HG02610 (cell line): ENCODE data around the gene PRSS50.
"Not testable (repeated sequence)": the region's sequence is repeated elsewhere in the genome, so short reads cannot be mapped to it uniquely, and the experiment has no call there.

Experiments
- ATAC-seq: cut with Tn5 transposase; IDR thresholded peaks from one replicate; pipeline ENCODE4 v1.9.1; 2021; ENCODE audit warnings: mild to moderate bottlenecking, moderate library complexity; ENCODE audit not compliant: unreplicated experiment

PRSS50 gene

DNA sequence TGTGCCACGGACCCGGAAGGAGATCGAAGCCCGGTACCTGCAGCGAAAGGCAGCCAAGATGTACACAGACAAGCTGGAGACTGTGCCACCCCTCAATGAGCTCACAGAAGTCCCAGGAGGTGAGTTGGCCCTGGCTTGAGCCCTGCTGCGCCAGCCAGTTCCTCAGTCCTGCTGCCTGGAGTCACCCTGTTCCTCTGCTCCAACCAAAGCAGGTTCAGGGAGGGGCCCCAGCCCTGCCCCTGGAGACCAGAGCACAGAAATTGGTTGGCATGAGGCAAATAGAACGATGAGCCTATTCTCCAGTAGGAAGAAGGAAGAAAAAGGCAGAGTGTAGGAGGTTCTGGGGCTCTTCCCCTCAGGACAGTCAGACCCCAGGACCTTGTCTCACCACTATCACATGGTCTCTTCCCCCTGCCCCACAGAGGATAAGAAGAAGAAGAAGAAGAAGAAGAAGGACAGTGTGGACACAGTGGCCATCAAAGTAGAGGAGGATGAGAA, 8.5 kb downstream of the PRSS50 start:
- no peak for ATAC-seq

DNA sequence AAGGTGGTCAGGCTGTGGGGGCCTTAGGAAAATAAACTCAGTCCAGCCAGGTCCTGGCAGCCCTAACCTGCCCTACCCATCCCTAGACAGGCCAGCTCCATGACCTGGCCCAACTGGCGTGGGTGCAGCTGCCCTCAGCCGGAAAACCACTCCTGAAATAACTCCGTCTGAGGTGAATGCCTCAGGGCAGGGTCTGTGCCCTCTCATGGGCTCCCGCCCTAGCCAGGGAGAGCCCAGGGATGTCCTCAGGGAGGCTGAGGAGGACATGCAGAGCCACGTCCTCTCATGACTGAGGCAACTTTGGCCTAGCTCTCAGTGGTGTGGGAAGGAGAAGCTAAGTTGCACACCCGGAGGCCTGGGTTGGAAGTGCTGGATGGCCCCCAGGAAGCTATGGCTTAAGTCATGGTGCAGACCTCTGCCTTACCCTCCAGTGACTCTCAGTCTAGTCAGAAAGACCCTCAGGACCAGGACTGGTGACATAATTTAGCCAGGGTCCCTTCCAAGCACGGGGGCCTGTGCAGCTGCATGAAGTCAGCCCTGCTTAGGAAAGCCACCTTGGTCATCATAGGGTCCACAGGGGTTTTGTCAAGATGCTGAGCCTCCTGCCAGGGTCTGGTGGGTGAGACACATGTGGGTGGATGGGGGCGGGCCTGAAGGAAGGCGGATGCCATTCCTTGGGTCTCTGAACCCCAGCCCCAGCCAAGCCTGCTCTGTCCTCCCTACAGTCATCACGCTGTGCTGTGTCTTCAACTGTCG, 9.1 kb downstream of the PRSS50 start:
- ATAC-seq = no peak

DNA sequence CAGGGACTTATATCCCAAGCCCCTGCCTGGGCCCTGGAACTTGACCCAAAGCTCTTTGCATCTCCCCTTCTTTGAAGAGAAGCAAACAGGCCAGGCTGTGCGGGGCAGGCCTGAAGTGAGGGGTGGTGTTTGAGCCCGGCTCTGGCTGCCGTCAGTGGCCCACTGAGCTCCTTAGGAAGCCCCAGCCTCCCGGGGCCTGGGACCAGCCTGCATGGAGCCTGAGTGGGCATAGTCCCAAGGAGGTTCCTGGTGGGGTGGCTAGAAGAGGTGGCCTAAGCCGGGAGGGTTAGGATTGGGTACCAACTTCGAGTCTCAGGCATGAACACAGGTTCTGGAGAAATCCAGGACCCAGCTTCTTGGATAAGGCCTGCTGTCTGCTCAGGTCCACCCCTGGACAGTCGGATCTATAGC, 10.1 kb downstream of the PRSS50 start:
- ATAC-seq = no peak

DNA sequence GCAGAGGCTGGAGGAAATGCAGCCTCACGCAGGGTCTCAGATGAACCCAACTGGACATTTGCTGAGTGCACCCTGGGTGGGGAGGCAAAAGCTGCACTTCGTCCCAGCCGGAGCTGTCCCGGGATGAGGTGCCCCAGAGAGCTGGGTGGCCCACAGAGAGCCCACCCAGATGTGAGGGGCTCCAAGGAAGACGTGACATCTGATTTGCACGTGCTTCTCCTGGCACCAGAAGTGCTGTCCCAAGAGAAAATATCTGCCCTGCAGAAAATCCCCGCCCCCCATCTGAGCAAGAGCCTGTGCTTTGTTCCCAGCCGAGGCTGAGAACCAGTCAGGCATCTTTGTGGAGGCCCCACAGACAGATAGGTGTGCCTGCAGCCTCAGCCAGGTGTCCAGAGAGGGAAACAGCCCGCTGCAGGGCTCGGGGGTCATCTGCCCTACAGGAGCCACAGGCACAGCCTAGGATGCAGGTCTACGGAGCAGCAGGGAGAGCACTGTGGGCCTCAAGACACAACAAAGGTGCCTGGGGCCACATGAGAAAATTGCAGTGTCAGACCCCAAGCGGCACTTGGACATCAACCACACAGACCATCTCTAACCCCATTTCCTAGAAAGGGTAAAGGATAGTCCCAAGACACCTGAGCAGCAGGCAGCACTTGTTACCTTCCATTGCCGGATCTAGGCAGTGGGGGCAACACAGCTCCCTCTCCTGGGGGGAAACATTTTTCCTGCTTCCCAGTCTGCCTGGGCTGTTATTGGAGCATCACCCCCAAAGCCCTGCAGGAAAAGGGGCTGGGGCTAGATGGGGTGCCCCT, 10.7 kb downstream of the PRSS50 start:
- no peak for ATAC-seq

DNA sequence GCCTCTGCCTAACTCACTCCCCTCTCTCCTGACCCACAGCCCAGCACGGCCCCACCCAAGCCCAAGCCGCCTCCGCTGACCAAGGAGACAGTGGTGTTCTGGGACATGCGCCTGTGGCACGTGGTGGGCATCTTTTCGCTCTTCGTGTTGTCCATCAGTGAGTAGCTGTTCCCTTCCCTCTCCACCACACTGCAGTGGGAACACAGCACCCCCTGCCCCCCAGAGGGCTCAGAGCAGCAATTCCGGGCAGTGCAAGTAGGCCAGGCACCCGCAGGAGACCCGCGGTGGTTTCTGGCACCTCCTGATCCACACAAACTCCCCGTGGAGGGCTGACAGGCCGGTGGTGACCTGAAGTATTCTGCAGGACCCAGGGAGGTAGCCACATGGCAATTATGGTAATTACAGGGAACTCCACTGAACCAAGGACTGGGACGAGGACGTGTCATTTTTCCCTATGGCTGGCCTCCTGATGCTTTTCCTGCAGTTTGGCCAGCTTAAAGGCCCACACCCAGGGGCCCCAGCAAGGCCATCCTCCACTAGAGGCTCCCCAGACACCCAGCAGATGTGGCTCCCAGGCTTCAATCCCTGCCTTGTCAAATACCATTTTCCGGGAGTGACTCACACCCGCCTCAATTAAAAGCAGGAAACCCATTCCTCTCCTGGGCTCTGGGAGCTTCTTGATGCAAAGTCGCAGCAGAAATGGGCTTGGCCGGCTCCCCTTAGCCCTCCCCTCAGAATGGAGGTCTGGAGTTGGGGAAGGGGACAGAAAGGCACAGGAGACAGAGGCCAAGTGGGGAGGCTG, 11.7 kb downstream of the PRSS50 start:
- no peak for ATAC-seq

DNA sequence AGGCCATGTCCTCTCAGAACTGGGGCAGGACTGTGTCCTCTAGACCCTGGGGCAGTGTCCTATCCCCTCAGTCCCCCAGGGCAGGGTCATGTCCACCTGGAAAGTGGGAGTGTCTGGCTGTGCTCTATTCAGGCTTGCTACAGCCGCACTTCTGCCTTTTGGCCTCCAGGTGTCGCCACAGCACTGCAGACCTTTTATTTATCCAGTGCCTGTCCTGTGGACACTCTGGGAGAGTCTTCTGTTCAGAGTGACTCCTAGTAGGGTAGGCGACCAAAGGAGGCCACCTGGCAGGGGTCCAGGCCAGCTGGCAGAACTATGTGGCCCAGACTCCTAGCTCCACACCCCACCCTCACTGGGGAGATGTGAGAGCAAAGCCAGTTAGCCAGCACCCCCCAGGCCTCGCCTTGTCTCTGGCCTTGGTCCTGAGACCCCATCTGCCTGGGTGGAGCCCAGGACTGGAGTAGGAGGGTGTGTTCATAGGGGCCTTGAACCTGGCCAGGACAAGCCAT, 12.6 kb downstream of the PRSS50 start:
- no peak for ATAC-seq

DNA sequence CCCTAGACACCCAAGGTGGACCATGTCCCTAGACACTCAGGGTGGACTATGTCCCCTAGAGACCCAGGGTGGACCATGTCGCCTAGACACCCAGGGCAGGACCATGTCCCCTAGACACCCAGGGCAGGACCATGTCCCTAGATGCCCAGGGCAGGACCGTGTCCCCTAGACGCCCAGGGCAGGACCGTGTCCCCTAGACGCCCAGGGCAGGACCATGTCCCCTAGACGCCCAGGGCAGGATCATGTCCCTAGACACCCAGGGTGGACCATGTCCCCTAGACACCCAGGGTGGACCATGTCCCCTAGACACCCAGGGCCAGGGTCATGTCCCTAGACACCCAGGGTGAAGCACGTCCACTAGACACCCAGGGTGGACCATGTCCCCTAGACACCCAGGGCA, 13.3 kb downstream of the PRSS50 start:
- not testable (repeated sequence) for ATAC-seq

DNA sequence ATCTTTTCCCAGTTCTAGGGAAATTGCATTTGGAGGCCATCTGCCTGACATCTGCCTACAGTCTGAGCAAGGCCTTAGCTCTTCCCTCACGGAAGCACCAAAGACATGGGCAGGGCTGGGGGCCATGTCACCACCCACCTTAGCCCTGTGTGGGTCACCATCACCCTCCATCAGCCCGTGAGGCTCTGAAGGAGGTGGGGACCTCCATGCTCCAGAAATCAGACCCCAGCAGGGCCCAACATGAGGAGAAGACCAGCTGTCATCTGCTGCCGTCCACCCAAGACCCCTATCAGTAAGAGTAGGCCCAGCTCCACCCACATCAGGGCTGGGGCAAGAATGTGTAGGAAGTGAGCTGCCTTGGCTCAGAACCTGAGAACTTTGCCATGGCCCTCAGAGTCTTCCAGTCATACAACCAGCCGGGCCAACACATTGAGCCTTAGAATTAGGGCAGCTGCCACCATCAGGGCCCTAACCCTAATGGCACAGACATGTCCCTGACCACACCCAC, 14.6 kb downstream of the PRSS50 start:
- ATAC-seq = no peak

DNA sequence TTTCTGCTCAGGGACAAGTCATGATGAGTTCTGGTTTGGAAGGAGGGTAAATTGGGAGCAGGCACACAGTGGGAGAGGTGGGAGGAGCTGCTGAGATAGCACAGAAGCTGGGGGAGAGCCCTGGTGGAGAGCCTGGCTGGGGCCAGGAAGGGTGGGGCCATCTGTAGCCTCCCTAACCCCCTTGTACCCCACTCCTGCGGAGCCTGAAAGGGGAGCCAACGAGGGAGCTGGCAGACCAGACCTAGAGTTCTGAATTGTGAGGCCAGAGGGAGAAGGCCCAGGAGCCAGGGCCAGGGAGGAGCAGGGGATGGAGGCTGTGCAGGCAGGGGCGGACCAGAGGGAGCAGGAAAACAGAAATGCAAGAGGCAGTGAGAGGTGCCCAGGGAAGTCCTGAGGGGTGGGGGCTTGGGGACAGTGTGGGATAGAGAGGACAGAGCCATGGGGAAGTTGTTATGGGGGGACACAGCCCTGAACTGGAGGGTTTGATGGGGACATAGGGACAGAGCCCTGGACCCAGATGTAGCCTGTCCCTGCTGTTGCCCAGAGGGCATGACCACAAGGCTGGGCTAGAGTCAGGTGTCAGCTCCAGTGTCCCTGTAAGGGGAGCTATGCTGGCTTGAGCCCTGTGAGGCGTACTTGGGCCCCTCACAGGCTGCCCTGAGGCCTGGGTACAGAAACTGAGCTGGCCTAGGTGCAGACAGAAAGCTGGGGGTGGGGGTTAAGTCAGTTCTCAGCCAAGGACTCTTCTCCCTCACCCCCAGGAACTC, 15.2 kb downstream of the PRSS50 start:
- ATAC-seq = no peak

DNA sequence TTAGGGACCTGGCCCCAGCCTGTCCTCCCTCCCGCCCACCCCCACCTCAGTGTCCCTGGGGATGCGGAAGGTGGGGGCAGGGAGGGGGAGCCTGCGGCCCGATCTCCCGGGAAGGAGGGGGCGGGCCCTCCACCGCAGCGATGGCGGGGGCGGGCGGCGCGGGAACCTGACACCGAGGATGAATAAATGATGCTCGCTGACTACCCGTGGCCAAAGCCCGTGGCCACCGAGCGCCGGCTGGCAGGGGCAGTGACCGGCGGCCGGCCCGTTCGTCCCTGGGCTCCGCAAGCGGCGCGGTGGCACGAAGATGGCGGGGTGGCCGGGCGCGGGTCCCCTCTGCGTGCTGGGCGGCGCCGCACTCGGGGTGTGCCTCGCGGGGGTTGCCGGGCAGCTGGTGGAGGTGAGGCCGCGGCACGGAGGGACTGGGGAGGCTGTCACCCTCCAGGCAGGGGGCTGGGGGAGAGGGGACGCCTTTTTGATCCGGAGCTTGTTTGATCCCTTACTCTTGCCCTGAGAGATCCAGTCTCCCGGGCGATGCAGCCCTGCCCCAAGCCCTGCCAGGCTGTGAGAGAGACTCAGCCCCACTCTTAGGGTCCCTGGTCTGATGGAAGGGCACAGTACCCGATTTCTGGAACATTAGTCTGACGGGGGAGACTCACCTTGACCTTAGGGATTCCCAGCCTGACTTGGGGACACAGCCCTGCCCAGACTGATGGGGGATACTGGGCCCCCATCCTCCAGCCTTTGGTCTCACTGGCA, 16.3 kb downstream of the PRSS50 start, which contains the start of gene TMIE:
TSS of gene TMIE (plus strand) at position 212 of the 759 bp plus-strand sequence. CDS start at position 308, 96 bp downstream.
- ATAC-seq = no peak

DNA sequence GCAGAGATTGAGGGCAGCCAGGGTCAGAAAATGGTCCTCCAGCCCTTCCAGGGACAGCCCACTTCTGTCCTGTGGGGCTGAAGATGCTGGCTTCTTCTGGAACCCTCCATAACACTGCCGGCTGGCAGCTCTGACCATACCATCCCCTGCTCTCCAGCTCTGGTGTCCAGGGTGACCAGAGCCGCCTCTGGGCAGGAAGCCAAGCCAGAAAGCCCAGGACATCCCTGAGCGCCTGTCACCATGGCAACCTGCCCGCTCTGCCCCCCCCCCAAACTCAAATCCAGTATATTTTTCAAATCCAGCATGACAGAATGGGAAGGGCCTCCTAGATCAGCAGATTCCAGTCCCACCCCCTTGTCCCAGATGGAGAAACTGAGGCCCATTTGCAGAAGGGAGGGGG, 16.9 kb downstream of the PRSS50 start:
- ATAC-seq = no peak

DNA sequence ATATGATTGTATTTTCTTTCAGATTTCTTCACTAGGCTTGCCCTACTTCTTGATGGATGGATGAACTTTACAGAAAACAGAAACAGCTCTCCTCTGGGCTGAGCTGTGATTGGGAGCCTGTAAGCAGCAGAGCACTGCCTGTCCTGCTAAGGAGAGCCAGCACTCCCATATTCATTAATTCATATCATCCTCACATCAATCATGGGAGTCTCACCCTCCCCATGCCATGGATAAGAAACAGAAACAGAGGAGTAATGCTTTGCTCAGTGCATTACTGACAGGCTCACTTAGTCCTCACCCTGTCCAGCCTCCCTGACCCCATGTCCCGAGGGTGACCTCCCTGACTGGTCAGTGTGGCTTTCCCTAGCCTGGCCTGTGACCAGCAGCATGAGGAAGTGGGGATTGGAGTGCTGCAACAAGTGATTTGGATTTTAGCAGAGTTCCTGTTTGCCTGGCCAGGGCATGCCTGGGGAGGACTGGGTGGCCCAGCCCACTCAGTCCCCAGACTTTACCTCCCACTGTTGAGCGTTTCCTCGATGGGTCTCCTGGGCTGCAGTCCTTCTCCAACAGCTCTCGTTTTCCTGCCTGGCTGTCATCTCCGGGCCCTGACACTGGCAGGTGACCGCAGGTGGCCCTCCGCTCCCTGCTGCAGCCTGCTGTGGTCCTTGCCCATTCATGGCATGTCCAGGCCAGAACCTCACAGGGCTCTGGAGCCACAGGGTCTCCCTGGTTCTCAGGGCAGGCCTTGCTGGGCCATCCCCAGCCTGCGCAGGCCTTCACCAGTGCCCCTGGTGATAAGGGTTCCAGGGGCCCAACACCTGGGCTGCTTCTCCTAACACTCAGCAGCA, 17.8 kb downstream of the PRSS50 start:
- no peak for ATAC-seq

DNA sequence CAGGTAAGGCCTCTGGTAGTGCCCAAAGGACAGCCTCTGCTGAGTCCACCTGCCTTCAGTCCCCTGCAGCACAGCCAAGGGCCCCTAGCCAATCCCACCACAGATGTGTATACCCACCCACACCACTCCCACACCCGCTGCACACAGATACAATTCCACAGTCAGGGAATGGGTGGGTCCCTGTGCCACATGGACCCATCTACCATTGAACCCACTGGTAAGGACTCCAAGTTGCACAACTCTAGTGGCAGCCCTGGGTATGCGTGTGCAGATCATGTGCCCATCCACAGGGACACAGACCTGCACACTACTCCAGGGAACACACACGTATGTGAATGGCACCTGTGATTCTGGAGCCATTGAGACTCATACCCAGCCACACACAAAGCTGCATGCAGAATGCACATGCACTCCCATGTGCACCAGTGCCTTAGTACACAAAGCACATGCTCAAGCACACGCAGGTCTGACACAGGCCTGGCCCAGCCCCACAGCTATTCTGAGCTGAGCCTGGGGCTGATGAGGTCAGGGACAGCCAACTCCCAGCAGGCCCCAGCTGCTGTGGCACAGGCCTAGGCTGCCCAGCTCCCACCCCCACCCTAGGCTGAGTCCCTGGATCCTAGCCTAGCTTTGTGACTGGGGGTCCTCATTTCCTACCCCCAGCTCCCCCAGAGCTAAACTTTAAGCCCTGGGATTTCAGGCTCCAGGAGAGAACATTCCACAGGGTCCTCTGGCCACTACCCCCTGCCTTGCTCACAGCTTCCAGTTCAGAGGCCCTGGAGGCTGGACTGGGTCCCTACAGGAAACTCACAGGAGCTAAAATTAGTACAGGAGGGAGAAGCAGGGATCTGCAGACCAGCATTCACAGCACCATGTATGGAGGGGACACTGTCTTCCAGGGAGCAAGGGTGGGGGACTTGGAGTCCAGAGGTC, 21.4 kb downstream of the PRSS50 start:
- no peak for ATAC-seq

DNA sequence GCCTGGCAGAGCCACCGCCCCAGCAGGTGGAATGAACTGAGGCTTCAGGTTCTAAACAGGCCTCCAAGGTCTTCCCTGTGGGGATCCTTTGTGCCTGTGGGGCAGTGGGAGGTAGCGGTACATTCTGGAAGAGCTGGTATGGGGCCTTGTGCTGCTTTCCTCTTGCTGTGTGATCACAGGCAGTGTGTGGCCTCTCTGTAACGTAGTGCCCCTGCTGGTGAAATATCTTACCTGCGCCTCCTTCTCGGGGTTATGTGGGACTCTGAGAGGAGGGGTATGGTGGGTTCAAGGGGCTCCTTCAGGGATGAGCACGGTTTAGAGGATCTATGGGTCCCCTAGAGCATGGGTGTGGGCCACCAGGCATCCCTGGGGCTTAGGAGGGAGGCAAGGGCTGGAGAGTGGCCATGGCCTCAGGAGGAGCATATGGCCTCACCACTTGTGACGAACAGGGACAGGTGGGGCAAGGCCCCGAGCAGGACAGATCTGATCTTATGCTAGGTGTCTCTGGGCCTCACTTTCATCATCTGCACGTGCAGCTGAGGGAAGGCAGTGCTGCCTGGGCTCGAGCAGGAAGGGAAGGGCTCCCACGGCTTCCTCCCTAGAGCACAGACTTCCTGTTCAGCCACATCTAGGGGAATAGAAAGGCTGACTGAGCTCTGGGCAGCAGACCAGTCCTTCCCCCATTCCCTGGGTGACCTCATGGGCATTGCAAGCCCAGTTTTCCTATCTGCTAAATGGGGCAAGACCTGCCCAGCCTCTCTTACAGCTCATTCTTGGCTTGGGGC, 22.3 kb downstream of the PRSS50 start:
- no peak for ATAC-seq

DNA sequence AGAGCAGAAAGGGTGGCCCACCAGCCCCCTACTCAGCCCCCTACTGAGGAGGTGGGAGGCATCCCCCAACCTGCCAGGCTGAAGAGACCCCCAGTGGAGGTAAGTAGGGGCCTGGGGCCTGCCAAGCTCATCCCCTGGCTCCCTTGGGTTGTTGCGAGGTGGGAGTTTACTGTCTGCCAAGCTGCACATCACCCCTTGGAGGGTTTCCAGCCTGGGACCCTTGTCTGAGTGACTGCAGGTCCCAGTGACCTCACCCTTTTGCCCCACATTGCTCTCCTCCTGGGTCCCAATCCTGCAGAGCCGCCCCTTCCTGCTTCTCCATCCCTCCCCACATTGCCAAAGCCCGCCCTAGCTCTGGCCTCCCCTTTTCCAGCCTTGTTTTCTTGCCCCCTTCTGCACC, 23.1 kb downstream of the PRSS50 start:
- no peak for ATAC-seq

DNA sequence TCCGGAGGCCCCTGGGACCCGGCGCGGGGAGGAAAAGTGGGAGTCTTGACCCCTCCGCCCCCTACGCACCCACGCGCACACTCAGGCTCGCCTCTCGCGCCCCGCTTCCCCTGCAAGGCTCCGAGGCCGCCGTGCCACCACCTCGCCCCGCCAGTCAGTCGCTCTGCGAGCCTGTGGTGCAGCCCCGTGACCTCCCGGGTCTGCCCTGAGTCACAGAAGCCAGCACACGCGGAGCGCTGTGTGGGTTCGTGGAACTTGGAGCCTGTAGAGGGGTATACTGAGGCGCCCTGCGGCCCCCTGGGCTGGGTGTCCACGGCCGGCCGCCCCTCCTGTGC, 23.8 kb downstream of the PRSS50 start:
- ATAC-seq = no peak
